Measurements from ENCODE around the gene DRC1.

- TF ChIP-seq CTCF (IDR thresholded peaks at IDR 0.05), result no peak
- no peak for TF ChIP-seq POLR2AphosphoS5 (IDR thresholded peaks at IDR 0.05; ENCODE audit: insufficient read depth in 1 of 2, low read depth in 1 of 2)
- no peak for TF ChIP-seq POLR2A (IDR thresholded peaks at IDR 0.05)
Observed at GRCh38 chr2:26487192-26487591, 85.5 kb downstream of the DRC1 start.

All from vagina (tissue), 2 donors.